Activated T-cell treated with anti-CD3 and anti-CD28 coated beads for 24 hours (primary cell): Measurements from ENCODE around the gene MTCL3.

Source experiments
- DNase-seq: peaks from one replicate; pipeline ENCODE4 v3.0.0-alpha.2; 2020; ENCODE audit warnings: low read depth

The MTCL3 gene

GRCh38 chr6:127518710-127519468 is at the start of gene MTCL3:
Gene MTCL3 (minus strand): TSS chr6:127519335.
- peak; percentile 36 for DNase-seq

DNA sequence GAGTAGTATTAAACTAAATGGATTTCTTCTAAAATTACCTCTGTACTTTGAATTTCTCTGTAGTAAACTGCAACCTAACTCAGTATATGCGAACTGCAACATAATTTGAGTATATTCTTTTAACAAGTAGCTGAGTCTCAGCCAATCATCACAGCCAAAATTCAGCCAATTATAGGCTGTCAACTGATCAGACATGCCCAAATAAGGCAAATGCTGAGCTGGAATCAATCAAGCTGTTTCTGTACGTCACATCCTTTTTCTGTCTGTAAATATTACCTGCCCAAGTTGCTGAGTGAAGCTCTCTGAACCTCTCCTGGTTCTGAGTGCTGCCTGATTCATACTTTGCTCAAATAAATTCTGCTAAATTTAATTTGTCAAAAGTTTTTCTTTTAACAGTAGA is 48.3 kb upstream of the MTCL3 start:
- no peak for DNase-seq

GRCh38 chr6:127566651-127567050 is 47.5 kb upstream of the MTCL3 start:
- no peak for DNase-seq

- DNase-seq = no peak
These were observed 47.0 kb upstream of the MTCL3 start for GRCh38 chr6:127566119-127566518.

DNA sequence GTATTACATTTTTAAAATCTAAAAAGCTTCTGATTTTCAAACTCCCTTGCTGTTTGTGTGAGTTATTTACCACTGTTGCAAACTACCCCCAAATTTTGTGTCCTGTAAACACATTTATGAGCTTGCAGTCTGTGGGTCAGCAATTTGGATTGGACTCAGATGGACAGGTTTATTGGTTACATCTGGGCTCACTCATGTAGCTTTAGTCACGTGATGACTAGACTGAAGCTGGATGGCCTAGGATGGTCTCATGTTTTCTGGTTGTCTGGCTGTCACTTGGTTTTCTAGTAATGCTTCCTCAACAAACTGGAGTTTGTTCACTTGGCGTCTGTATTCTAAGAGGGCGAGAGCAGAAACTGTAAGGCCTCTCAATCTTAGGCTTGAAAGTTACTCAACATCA is 45.6 kb upstream of the MTCL3 start:
- DNase-seq = no peak

GRCh38 chr6:127561660-127562059 is 42.5 kb upstream of the MTCL3 start:
- no peak for DNase-seq

- DNase-seq = no peak
These were observed 35.4 kb upstream of the MTCL3 start for GRCh38 chr6:127554435-127555006.

- no peak for DNase-seq
These were observed 31.3 kb upstream of the MTCL3 start for GRCh38 chr6:127550403-127550802.

- DNase-seq = no peak
These were observed 28.9 kb upstream of the MTCL3 start for GRCh38 chr6:127547904-127548649.

GRCh38 chr6:127547215-127547614 is 28.1 kb upstream of the MTCL3 start:
- no peak for DNase-seq

- DNase-seq = no peak
These were observed 20.1 kb upstream of the MTCL3 start for GRCh38 chr6:127539272-127539671.

- no peak for DNase-seq
These were observed 19.7 kb upstream of the MTCL3 start for GRCh38 chr6:127538750-127539264.

DNA sequence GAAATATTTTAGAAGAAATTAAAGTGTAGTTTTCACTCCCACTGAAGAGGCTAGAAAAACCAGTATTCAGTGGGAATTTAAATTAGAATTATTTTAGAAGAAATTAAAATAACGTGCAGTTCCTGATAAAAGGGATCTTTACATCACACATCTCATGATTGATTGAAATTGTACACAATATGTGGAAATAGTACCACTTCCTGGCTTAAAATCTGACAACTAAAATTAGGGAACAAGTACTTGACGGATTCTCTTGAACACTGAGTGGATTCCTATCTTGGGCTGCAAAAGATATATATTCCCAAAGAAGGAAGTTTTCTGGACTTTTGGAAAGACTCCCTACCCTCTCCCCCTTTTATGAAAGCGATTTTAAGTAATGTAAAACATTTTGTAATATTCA is 14.6 kb upstream of the MTCL3 start:
- DNase-seq = no peak

- no peak for DNase-seq
These were observed 13.9 kb upstream of the MTCL3 start for GRCh38 chr6:127533011-127533410.

GRCh38 chr6:127522714-127523113 is 3.6 kb upstream of the MTCL3 start:
- no peak for DNase-seq

GRCh38 chr6:127520066-127520465 is 931 bp upstream of the MTCL3 start:
- DNase-seq = no peak

- DNase-seq = no peak
These were observed 292 bp upstream of the MTCL3 start for GRCh38 chr6:127519469-127519785.

- DNase-seq = no peak
These were observed 885 bp downstream of the MTCL3 start for GRCh38 chr6:127518191-127518709.

DNA sequence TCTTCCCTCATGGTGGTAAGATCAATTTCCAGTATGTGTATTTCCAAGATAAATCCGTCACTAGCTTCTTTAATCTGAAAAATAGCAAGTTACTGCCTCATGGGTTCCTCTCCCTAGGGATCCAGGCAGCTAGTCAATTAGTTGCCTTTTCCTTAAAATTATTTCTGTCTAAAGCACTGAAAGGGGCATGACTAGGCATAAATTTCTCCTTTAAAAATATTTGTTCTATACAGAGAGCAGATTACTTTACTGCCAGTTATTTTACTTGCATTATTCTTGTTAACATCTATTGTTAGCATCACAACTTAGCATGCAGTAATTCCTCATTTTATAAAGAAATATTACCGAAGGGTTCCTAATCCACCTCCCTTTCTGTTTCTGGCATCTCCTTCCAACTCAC is 1.4 kb downstream of the MTCL3 start:
- DNase-seq = no peak

DNA sequence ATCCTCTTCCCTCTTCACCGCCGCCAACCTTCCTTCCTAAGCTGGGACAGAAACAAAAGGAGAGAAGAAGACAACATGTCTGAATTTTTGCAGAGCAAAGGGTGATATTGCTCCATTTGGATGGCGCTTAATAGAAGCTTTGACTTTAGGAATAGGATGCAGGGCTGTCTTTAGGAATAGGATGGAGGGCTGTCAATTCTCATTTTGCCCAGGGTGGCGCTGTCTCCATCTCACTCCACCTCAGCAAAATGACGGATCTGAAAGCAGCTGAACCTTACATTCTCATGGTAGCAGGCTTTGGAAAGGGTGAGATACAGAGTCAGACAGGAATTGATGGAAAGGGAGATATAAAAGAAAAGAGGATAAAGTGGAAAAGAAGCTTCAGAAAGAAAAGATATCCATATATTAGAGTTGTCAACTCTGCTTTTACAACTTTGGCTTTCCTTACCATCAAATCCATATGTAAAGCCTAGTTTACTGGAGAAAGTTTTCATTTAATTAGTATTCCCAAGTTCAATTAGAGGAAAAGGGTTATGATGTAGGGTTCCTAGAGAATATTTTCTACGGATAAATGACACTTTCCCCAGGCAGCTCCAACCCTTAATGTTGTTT is 2.4 kb downstream of the MTCL3 start:
- no peak for DNase-seq

GRCh38 chr6:127515794-127516661 is 3.1 kb downstream of the MTCL3 start:
- DNase-seq = peak; percentile 55
